GM23338 (cell line): ENCODE data around the gene STAB2. TPM values are rescaled to one million over a fixed set of nuclear protein-coding genes. Genes with fewer than 3 reads are reported as not detected.

ENCODE experiments used
- ATAC-seq: fragments of 200-7000 bp; cut with Tn5 transposase; 3 replicates; pipeline ENCODE4 v1.9.1; 2020
- DNase-seq: peaks from one replicate; pipeline ENCODE4 v3.0.0-alpha.2; 2015; ENCODE audit warnings: low spot score
- H2AFZ ChIP-seq: fragments of 200-600 bp; sonication (generic); 2 replicates; pipeline ENCODE4 v1.8.0; 2016; ENCODE audit warnings: antibody characterized with exemption, mild to moderate bottlenecking, moderate library complexity
- H3F3A ChIP-seq: fragments of 200-600 bp; sonication (generic); replicated peaks from 2 replicates; pipeline ENCODE4 v1.8.0; 2017; ENCODE audit warnings: antibody characterized with exemption, mixed run types, low read depth
- H3K27ac ChIP-seq: fragments of 200-600 bp; sonication (generic); 2 replicates; pipeline ENCODE4 v1.6.1; 2016; ENCODE audit warnings: low read depth
- H3K27me3 ChIP-seq: fragments of 200-600 bp; sonication (generic); 2 replicates; pipeline ENCODE4 v1.8.0; 2016; ENCODE audit warnings: mild to moderate bottlenecking, mixed run types, moderate library complexity; ENCODE audit not compliant: insufficient read depth
- H3K36me3 ChIP-seq: fragments of 200-600 bp; sonication (generic); 2 replicates; pipeline ENCODE4 v1.8.0; 2016; ENCODE audit warnings: mild to moderate bottlenecking; ENCODE audit not compliant: insufficient read depth
- H3K4me1 ChIP-seq: fragments of 200-600 bp; sonication (generic); 2 replicates; pipeline ENCODE4 v1.8.0; 2016; ENCODE audit warnings: mild to moderate bottlenecking, moderate library complexity; ENCODE audit not compliant: insufficient read depth
- H3K4me2 ChIP-seq: fragments of 200-600 bp; sonication (generic); 2 replicates; pipeline ENCODE4 v1.7.1; 2017; ENCODE audit warnings: mixed run types
- H3K4me3 ChIP-seq: fragments of 200-600 bp; sonication (generic); 2 replicates; pipeline ENCODE4 v1.6.1; 2016; ENCODE audit warnings: mixed run types
- H3K79me2 ChIP-seq: fragments of 200-600 bp; sonication (generic); replicated peaks from 2 replicates; pipeline ENCODE4 v1.8.0; 2017; ENCODE audit warnings: mild to moderate bottlenecking; ENCODE audit not compliant: insufficient read depth
- H3K9me2 ChIP-seq: fragments of 200-600 bp; sonication (generic); 2 replicates; pipeline ENCODE4 v1.8.0; 2017; ENCODE audit not compliant: insufficient read depth
- H4K20me1 ChIP-seq: fragments of 200-600 bp; sonication (generic); replicated peaks from 2 replicates; pipeline ENCODE4 v1.8.0; 2017; ENCODE audit warnings: mild to moderate bottlenecking; ENCODE audit not compliant: insufficient read depth
- H3K27ac Mint-ChIP-seq: 2 replicates; pipeline ENCODE4 v1.8.0; 2020; ENCODE audit warnings: inconsistent platforms, mild to moderate bottlenecking, moderate library complexity, mixed read lengths
- H3K27me3 Mint-ChIP-seq: 3 replicates; pipeline ENCODE4 v1.8.0; 2022; ENCODE audit warnings: low read depth, mild to moderate bottlenecking, moderate library complexity, mixed read lengths, inconsistent platforms; ENCODE audit not compliant: insufficient read depth, poor library complexity
- H3K36me3 Mint-ChIP-seq: 3 replicates; pipeline ENCODE4 v1.8.0; 2021; ENCODE audit warnings: low read depth, mild to moderate bottlenecking, inconsistent platforms, moderate library complexity, mixed read lengths
- H3K4me1 Mint-ChIP-seq: 3 replicates; pipeline ENCODE4 v1.8.0; 2020; ENCODE audit warnings: mild to moderate bottlenecking, inconsistent platforms, mixed read lengths
- H3K4me3 Mint-ChIP-seq: 3 replicates; pipeline ENCODE4 v1.8.0; 2021; ENCODE audit warnings: moderate library complexity, mild to moderate bottlenecking, inconsistent platforms, mixed read lengths
- H3K9me3 Mint-ChIP-seq: 3 replicates; pipeline ENCODE4 v1.8.0; 2020; ENCODE audit warnings: moderate library complexity, mild to moderate bottlenecking, inconsistent platforms, mixed read lengths
- CTCF ChIP-seq, 2 experiments: fragments of 200-600 bp in 1 of 2; sonication (generic) in 1 of 2; conservative IDR thresholded peaks; 2 replicates each; pipeline versions ENCODE4 v1.5.1 to v1.6.1; 2016 to 2017; ENCODE audit warnings: antibody characterized with exemption in 2 of 2, low read depth in 2 of 2, mild to moderate bottlenecking in 2 of 2, moderate library complexity in 1 of 2
- ETS1 ChIP-seq: IDR thresholded peaks from 2 replicates; pipeline ENCODE4 v1.6.1; 2016; ENCODE audit warnings: antibody characterized with exemption
- EZH2 ChIP-seq: fragments of 200-600 bp; sonication (generic); IDR thresholded peaks from one replicate; pipeline ENCODE4 v1.8.0; 2017; ENCODE audit warnings: antibody characterized with exemption, mild to moderate bottlenecking, low read depth; ENCODE audit not compliant: unreplicated experiment
- NANOG ChIP-seq: IDR thresholded peaks from 2 replicates; pipeline ENCODE4 v1.6.1; 2016; ENCODE audit warnings: antibody characterized with exemption, borderline replicate concordance
- POLR2AphosphoS5 ChIP-seq: IDR thresholded peaks from 2 replicates; pipeline ENCODE4 v1.6.1; 2016; ENCODE audit warnings: antibody characterized with exemption, low read depth
- ZNF462 ChIP-seq: fragments of 250-450 bp; sonication (Bioruptor Pico); IDR thresholded peaks from 2 replicates; pipeline ENCODE4 v1.5.0; 2020; ENCODE audit warnings: mild to moderate bottlenecking, moderate library complexity
- polyA plus RNA-seq: library from polyadenylated mRNA; unstranded; fragments of >200 nt; fragmentation: Nextera tagmentation; extraction: Ambion mirVana; gene quantifications from 2 replicates; pipeline ENCODE4 v1.2.1, GENCODE V29; 2016
- total RNA-seq: library from RNA; depleted of rRNA; stranded (reverse); fragments of >200 nt; shearing (Covaris generic); gene quantifications from 2 replicates; pipeline ENCODE4 v1.2.3, GENCODE V29; 2014

STAB2 gene
- total and polyA plus RNA-seq, 2 experiments from 2014 or later, result 0.14 TPM; not detected in 1

GRCh38 chr12:103578926-103579325 lies 8.1 kb upstream of the STAB2 start (continued):
- no peak for TF ChIP-seq ZNF462
- TF ChIP-seq POLR2AphosphoS5, result no peak

GRCh38 chr12:103580026-103580425 lies 7.0 kb upstream of the STAB2 start:
- Histone ChIP-seq H3K36me3 (no peaks in the 10 kb centered on the region), H3K79me2 (no peaks in the 10 kb centered on the region), H3F3A (no peaks in the 10 kb centered on the region), H3K27me3 (no peaks in the 10 kb centered on the region), H3K9me2 (no peaks in the 10 kb centered on the region), H3K27ac (no peak overlapping the region), H2AFZ (peak overlapping the region; percentile 82; the same call in 1 of the 2 replicates), H3K4me2 (no peak overlapping the region), H3K4me3 (no peak overlapping the region), H3K4me1 (peaks cover 2% of the 10 kb centered on the region), H4K20me1 (no peaks in the 10 kb centered on the region)
- Mint-ChIP-seq H3K9me3 (no peaks in the 10 kb centered on the region), H3K27me3 (no peaks in the 10 kb centered on the region), H3K36me3 (no peaks in the 10 kb centered on the region), H3K4me1 (peaks cover 13% of the 10 kb centered on the region), H3K4me3 (no peak overlapping the region), H3K27ac (peak overlapping the region; percentile 9; the same call in 1 of the 2 replicates)
- ATAC-seq, result no peak
- DNase-seq, result no peak
- TF ChIP-seq NANOG (no peak), ZNF462 (no peak), ETS1 (no peak), EZH2 (no peak), CTCF (conservative IDR thresholded peaks at IDR 0.05; ENCODE audit: low read depth in 2 of 2) (no peak)
